NCI-H2029 (cell line): Measurements from ENCODE around the gene LIM2.
A peak's percentile ranks its signal among the peaks of the same experiment; 100 is the strongest.

Experiments
- DNase-seq: peaks from one replicate; lab custom pipeline; 2025; lab: John Stamatoyannopoulos, UW

The LIM2 gene

GRCh38 chr19:51396175-51396574, 8.4 kb upstream of the LIM2 start:
- DNase-seq = no peak

- peak; percentile 73 for DNase-seq
These were observed 6.5 kb upstream of the LIM2 start for GRCh38 chr19:51394050-51394836.

GRCh38 chr19:51392701-51393100, 4.9 kb upstream of the LIM2 start:
- DNase-seq = no peak

- DNase-seq = no peak
These were observed 3.4 kb upstream of the LIM2 start for GRCh38 chr19:51391073-51391611.

GRCh38 chr19:51389143-51389542, 1.4 kb upstream of the LIM2 start:
- no peak for DNase-seq

- DNase-seq = no peak
These were observed 773 bp downstream of the LIM2 start for GRCh38 chr19:51386882-51387520.

- no peak for DNase-seq
These were observed 5.8 kb downstream of the LIM2 start for GRCh38 chr19:51382004-51382403.

- no peak for DNase-seq
These were observed 7.4 kb downstream of the LIM2 start for GRCh38 chr19:51380379-51380778.

GRCh38 chr19:51377422-51377821, 10.4 kb downstream of the LIM2 start:
- DNase-seq = no peak

- no peak for DNase-seq
These were observed 12.1 kb downstream of the LIM2 start for GRCh38 chr19:51375504-51376221.

- DNase-seq = no peak
These were observed 14.9 kb downstream of the LIM2 start, which contains the start of gene NKG7 for GRCh38 chr19:51372649-51373504. Gene NKG7 (minus strand): TSS chr19:51372654. CDS start chr19:51372535, 119 bp downstream.

GRCh38 chr19:51372021-51372648, 15.6 kb downstream of the LIM2 start:
- DNase-seq = no peak

GRCh38 chr19:51371186-51371690, 16.5 kb downstream of the LIM2 start:
- no peak for DNase-seq

- no peak for DNase-seq
These were observed 17.5 kb downstream of the LIM2 start for GRCh38 chr19:51370230-51370629.

GRCh38 chr19:51368366-51369282, 19.1 kb downstream of the LIM2 start, which contains the start of gene CLDND2:
Gene CLDND2 (minus strand): TSS chr19:51369003. CDS start chr19:51368577, 426 bp downstream.
- no peak for DNase-seq

GRCh38 chr19:51367565-51368365, 20.0 kb downstream of the LIM2 start:
- DNase-seq = peak; percentile 91

- DNase-seq = no peak
These were observed 20.6 kb downstream of the LIM2 start for GRCh38 chr19:51367255-51367564.

GRCh38 chr19:51366389-51367254, 21.2 kb downstream of the LIM2 start:
- peak; percentile 93 for DNase-seq
